CD4-positive, alpha-beta T cell (primary cell): Measurements from ENCODE around the gene SOX1. TPM values are rescaled to one million over a fixed set of nuclear protein-coding genes. Genes with fewer than 3 reads are reported as not detected.

Experiments used
- ATAC-seq: fragments of 200-7000 bp; cut with Tn5 transposase; one replicate; pipeline ENCODE4 v1.10.0; 2022; ENCODE audit warnings: mild to moderate bottlenecking; ENCODE audit not compliant: poor library complexity
- CTCF ChIA-PET: fragments of 350-600 bp; sonication (Branson Sonifier 250); formaldehyde crosslinking; loops from one replicate; lab custom pipeline; 2021; ENCODE audit warnings: antibody characterized with exemption, inconsistent platforms; lab: Charles Lee
- POLR2A ChIA-PET: fragments of 350-600 bp; sonication (Branson Sonifier 250); formaldehyde crosslinking; loops from one replicate; lab custom pipeline; 2021; ENCODE audit warnings: antibody characterized with exemption, inconsistent platforms; lab: Charles Lee
- DNase-seq, 14 experiments: peaks; one replicate each; pipeline ENCODE4 v3.0.0-alpha.2; 2013 to 2020; ENCODE audit warnings: mixed read lengths in 2 of 14
- H3K27ac ChIP-seq, 2 donors: one replicate each; pipeline versions ENCODE4 v1.5.1 to v1.7.0; 2013; ENCODE audit warnings: low read length in 2 of 2, low read depth in 1 of 2, mild to moderate bottlenecking in 1 of 2
- H3K27me3 ChIP-seq, 2 experiments: 1 replicate in 1 of 2; 2 replicates in 1 of 2; pipeline versions ENCODE4 v1.6.1 to v1.7.0; 2013; ENCODE audit warnings: low read length in 2 of 2, control low read depth in 1 of 2, mild to moderate bottlenecking in 1 of 2, moderate library complexity in 1 of 2; ENCODE audit not compliant: insufficient read depth in 2 of 2, control insufficient read depth in 1 of 2
- H3K36me3 ChIP-seq: one replicate; pipeline ENCODE4 v1.6.1; 2013; ENCODE audit warnings: low read length, control low read depth; ENCODE audit not compliant: insufficient read depth
- H3K4me1 ChIP-seq: one replicate; pipeline ENCODE4 v1.6.1; 2013; ENCODE audit warnings: low read length, control low read depth; ENCODE audit not compliant: insufficient read depth
- H3K4me3 ChIP-seq: one replicate; pipeline ENCODE4 v1.5.1; 2013; ENCODE audit warnings: mild to moderate bottlenecking, low read length, moderate library complexity
- H3K9me3 ChIP-seq, 2 experiments: 1 replicate in 1 of 2; 2 replicates in 1 of 2; pipeline versions ENCODE4 v1.6.1 to v1.7.0; 2013; ENCODE audit warnings: low read length in 2 of 2, mild to moderate bottlenecking in 2 of 2, control low read depth in 1 of 2, moderate library complexity in 1 of 2; ENCODE audit not compliant: control insufficient read depth in 1 of 2, insufficient read depth in 1 of 2
- H3K27ac Mint-ChIP-seq: one replicate; pipeline ENCODE4 v1.8.0; 2020; ENCODE audit warnings: mixed read lengths
- H3K27me3 Mint-ChIP-seq: one replicate; pipeline ENCODE4 v1.8.0; 2021; ENCODE audit warnings: mixed read lengths
- H3K36me3 Mint-ChIP-seq: one replicate; pipeline ENCODE4 v1.8.0; 2021; ENCODE audit warnings: low read depth, mixed read lengths
- H3K4me1 Mint-ChIP-seq: one replicate; pipeline ENCODE4 v1.8.0; 2021; ENCODE audit warnings: low read depth, mixed read lengths
- H3K4me3 Mint-ChIP-seq: one replicate; pipeline ENCODE4 v1.8.0; 2020; ENCODE audit warnings: mild to moderate bottlenecking, mixed read lengths
- H3K9me3 Mint-ChIP-seq: one replicate; pipeline ENCODE4 v1.8.0; 2020; ENCODE audit warnings: mixed read lengths
- CTCF ChIP-seq: fragments of 200-600 bp; IDR thresholded peaks from one replicate; pipeline ENCODE4 v1.8.0; 2022; ENCODE audit warnings: antibody characterized with exemption, mild to moderate bottlenecking
- intact Hi-C, 2 experiments: fragments of 100-400 bp; cut with DNase I in 1 of 2; cut with micrococcal nuclease in 1 of 2; formaldehyde crosslinking; loops; one replicate each; pipeline versions ENCODE4 v1.15.1 to v1.9.0; 2023 to 2025; cut with DNase I, micrococcal nuclease
- total RNA-seq, 174 experiments: library from RNA in 2 of 174; stranded (reverse) in 2 of 174; gene quantifications; one replicate each; pipeline ENCODE4 v1.2.3 and lab custom pipeline; 2021 to 2026

Gene SOX1
- total RNA-seq, 2 experiments from 2014 or later: not detected

DNA sequence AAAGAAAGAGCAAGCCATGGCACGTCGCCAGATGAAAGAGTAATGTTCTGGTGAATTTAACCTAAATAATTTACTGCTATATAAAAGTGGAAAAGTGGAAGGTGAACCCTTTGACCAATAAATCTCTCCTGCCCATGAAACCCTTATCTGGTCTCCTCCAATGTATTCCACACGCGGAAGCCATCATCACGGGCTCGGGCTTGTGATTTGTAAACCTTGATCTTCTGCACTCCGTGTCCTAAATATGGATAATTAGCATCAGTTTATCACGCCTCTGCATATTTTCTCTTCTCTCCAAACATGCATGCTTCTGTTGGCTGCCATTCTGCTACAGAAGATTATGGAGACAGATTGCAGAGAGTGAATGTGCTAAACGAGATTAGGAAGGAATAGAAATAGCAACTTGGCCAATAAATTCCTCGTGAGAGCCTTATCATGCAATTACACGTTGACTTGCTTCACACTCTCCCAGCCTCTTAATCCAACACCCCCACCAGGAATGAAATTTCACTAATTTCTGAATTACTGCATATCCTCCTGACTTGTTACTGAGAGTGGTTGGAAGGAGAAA lies 34.5 kb downstream of the SOX1 start:
- CTCF ChIA-PET: no interaction called here
- Mint-ChIP-seq H3K4me1 (no peaks in the 10 kb centered on the region), H3K4me3 (no peak overlapping the region), H3K27ac (no peak overlapping the region), H3K27me3 (peaks cover 68% of the 10 kb centered on the region), H3K9me3 (no peaks in the 10 kb centered on the region), H3K36me3 (no peaks in the 10 kb centered on the region)
- H3K9me3 ChIP-seq: peaks cover 0 to 8% of the 10 kb centered on the region in 2 experiments
- POLR2A ChIA-PET: no interaction called here
- intact Hi-C loops: no loop called here
- no peak for TF ChIP-seq CTCF
- H3K36me3 ChIP-seq: no peaks in the 10 kb centered on the region
- peaks cover 24 to 49% of the 10 kb centered on the region in 2 experiments for H3K27me3 ChIP-seq
- no peaks in the 10 kb centered on the region for H3K4me1 ChIP-seq
- no peak for ATAC-seq
- H3K4me3 ChIP-seq: no peak overlapping the region
- DNase-seq: no peak
- no peak overlapping the region for H3K27ac ChIP-seq

DNA sequence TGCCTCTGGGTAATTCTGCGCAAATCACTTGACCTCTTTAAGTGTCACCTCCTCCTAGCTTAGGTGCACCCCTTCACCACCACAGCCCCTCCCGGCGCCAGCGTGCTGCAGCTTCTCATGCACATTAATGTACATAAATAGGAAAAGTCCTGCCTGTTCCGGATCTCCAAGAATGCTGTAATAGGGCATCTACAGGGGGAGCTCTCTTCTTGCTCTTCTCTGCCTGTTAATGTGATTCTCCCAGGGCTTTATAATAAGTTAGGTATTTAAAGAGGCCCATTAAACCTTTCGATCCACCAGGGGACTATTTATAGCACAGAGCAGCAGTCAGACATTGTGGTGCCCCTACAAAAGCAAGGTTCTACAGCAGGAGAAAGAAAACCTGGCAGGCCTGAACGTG lies 35.3 kb downstream of the SOX1 start:
- TF ChIP-seq CTCF: no peak
- ChIA-PET CTCF (no interaction called here), POLR2A (no interaction called here)
- H3K4me3 ChIP-seq: no peak overlapping the region
- DNase-seq: no peak
- Mint-ChIP-seq H3K4me3 (no peak overlapping the region), H3K27ac (no peak overlapping the region), H3K27me3 (peaks cover 68% of the 10 kb centered on the region), H3K9me3 (no peaks in the 10 kb centered on the region), H3K36me3 (no peaks in the 10 kb centered on the region), H3K4me1 (no peaks in the 10 kb centered on the region)
- H3K36me3 ChIP-seq: no peaks in the 10 kb centered on the region
- peaks cover 28 to 52% of the 10 kb centered on the region in 2 experiments for H3K27me3 ChIP-seq
- no peak for ATAC-seq
- no peak overlapping the region for H3K27ac ChIP-seq
- H3K9me3 ChIP-seq: peaks cover 0 to 13% of the 10 kb centered on the region in 2 experiments
- no peaks in the 10 kb centered on the region for H3K4me1 ChIP-seq
- intact Hi-C loops: no loop called here

- ChIA-PET CTCF (no interaction called here), POLR2A (no interaction called here)
- H3K4me1 Mint-ChIP-seq: no peaks in the 10 kb centered on the region
- H3K4me3 Mint-ChIP-seq: no peak overlapping the region
- peaks cover 0 to 13% of the 10 kb centered on the region in 2 experiments for H3K9me3 ChIP-seq
- no peak overlapping the region for H3K27ac Mint-ChIP-seq
- intact Hi-C loops: no loop called here
- no peak overlapping the region for H3K27ac ChIP-seq
- no peaks in the 10 kb centered on the region for H3K4me1 ChIP-seq
- H3K36me3 Mint-ChIP-seq: no peaks in the 10 kb centered on the region
- DNase-seq (no peak), ATAC-seq (no peak)
- H3K27me3 ChIP-seq: peaks cover 34 to 63% of the 10 kb centered on the region in 2 experiments
- H3K36me3 ChIP-seq: no peaks in the 10 kb centered on the region
- no peaks in the 10 kb centered on the region for H3K9me3 Mint-ChIP-seq
- no peak overlapping the region for H3K4me3 ChIP-seq
- peaks cover 68% of the 10 kb centered on the region for H3K27me3 Mint-ChIP-seq
- no peak for TF ChIP-seq CTCF
These were observed 36.4 kb downstream of the SOX1 start for GRCh38 chr13:112103260-112103838.
